DMS 273 treated with DMSO at 0.1 percent for 48 hours (cell line): ENCODE data around the gene CDH16.
"Not testable (repeated sequence)": the region's sequence is repeated elsewhere in the genome, so short reads cannot be mapped to it uniquely, and the experiment has no call there.

Experiments
- DNase-seq: peaks from one replicate; lab custom pipeline; 2025; lab: John Stamatoyannopoulos, UW

CDH16 gene

DNA sequence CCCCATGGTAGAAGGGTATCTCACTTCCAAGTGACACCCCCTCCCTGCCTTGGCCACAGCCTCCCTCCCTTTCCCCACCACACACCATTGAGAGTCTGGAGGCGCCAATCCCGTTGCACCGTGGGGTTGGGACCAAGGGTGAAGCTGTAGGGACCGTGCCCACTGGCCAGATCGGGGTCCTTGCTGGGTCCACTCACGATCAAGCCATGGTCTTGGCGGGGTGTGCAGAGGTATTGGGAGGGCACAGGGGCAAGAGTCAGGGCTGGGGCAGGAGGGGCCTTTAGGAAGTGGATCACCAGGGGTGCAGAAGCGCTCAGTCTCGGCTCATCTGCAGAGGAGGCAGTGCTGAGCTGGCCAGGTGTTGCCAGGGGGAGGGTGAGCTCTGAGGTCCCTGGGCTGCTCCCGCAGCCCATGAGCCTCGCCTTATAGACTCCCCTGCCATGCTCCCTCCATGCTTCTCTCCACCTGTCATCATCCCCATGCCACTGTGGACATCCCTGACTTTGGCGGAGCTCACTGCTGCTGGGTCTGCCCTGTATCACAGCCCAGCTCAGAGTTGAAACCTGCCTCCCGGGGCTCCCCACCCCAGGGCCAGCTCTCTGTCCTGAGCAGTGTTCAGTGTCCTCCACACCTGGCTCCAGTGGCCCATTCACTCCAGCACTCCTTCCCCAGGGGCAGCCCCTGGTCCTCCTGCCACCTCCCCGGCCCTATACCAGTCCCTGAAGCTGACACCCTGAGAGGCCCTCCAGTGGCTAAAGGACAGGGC, 8.3 kb downstream of the CDH16 start:
- DNase-seq, result no peak

DNA sequence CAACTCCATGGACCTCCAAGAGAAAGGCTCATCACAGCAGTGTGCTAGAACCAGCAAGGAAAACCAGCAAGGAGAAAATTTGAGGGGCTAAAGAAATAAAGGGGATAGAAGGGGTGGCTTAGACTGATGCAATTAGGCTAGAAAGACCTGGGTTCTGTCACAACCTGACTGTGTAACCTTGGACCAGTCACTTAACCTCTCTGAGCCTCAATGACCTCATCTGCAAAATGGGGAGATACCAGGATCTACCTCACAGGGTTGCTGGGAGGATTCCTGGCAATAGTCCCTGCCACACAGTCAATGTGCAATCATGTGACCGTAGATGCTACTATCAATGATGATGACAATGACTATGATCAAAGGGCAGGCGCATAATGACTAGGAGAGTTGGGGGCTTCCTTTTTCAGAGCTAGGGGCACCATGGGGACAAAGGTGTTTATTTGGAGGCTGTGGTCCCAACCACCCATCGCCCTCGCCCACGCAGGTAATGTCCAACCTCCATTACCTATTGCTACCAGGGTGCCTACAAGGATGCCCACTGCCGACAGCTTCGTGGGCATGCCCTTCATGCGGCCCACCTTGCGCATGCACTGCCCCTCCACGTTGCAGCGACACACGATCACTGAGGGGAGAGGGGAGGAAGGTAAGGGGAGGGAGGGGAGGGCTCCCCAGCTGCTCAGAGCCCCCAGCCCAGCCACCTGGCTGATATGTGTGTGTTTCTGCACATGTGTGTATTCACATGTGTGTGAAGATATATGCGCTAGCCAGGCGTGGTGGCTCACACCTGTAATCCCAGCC, 9.7 kb downstream of the CDH16 start:
- no peak for DNase-seq

DNA sequence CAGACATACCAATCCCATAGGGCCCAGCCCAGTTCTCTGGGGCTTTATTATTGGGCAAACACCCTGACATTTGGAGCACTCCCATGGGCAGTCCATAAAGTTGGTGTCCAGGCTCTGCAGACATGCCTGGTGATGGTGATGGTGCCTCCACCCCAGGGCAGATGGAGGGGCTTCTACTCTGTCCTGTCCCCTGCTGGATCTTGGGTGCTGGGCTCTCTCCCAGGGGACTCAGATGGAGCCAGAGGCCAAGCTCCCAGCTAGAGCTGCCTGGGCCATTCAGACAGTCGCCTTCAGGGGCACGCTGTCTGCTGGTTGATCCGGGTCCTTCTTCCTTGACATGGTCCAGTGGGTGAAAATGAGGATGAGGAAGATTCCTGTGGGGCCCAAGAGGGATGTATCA, 10.6 kb downstream of the CDH16 start:
- DNase-seq, result no peak

DNA sequence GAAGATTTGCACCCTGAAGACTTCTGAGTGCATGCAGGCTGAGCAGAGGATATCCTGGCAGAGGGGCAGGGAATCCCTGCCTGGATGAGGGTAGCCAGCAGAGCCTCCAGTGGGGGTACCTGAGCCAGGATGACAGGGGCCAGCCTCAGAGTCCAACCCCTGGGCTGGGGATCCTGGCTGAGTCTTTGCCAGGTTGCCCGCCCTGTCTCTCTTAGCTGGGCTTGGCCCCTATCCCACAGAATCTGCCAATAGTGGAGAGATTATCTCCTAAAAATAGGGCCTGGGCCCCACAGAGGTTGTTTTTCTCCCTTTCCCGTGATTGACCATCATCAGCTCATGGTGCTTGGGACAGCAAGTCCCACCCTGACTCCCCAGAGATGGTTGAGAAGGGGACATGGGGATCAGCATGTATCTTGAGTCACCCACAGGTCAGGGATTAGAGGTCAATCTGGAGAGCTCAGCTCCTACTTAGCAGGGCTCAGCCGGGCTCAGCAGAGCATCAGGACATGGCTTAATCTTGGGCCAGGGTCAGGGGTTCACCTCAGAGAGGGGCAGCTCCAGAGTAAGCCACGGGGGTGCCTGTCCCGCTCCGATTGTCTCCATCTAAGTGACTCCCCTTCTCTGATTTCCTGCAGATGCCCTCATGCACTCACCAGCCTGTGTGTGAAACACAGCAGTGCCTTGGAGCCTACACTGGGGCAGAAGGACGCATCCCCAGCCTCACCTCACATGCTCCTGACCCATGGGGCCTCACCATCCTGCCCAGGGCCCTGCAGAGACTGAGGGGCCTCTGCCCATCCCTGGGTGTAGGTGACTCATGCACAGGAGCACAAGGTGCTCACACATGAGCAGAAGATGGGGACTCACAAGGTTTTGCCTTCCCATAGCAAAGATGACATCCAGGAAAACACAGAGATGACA, 11.5 kb downstream of the CDH16 start:
- DNase-seq, result no peak

DNA sequence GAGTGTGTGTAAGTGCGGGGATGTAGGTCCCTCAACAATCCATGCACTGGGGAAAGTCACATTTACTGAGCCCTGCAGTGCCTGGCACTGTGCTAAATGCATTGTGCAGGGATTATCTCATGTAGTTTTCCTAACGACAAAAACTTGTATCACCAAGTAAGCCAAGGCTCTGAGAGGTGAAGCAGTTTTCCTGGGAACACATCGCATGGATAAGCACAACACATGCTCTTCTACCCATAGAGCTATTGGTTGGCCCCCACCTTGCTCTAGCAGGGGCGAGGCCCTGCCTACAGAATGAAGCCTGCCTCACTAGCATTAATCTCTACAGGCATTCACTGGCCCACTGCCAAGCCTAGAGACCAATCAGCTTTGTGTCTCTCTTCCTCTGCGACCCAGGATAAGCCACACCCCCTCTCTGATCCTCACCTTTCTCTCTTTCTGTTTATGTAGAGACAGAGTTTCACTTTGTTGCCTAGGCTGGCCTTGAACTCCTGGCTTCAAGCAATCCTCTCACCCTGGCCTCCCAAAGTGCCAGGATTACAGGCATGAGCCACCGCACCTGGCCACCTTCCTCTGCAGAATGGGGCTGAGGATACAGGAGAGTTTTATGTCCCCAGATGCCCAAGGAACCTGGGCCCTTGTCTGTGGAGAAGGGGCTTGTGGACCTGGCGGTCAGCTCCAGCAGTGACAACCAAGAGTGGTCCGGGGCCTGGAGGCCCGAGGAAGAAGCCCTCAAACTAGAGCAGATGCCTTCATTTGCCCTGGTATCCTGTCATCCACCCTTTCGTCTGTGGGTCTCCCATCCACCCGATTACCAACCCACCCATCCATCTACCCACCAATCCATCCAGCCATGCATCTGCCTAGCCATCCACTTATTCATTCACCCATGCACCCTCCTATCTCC, 12.8 kb downstream of the CDH16 start:
- no peak for DNase-seq

DNA sequence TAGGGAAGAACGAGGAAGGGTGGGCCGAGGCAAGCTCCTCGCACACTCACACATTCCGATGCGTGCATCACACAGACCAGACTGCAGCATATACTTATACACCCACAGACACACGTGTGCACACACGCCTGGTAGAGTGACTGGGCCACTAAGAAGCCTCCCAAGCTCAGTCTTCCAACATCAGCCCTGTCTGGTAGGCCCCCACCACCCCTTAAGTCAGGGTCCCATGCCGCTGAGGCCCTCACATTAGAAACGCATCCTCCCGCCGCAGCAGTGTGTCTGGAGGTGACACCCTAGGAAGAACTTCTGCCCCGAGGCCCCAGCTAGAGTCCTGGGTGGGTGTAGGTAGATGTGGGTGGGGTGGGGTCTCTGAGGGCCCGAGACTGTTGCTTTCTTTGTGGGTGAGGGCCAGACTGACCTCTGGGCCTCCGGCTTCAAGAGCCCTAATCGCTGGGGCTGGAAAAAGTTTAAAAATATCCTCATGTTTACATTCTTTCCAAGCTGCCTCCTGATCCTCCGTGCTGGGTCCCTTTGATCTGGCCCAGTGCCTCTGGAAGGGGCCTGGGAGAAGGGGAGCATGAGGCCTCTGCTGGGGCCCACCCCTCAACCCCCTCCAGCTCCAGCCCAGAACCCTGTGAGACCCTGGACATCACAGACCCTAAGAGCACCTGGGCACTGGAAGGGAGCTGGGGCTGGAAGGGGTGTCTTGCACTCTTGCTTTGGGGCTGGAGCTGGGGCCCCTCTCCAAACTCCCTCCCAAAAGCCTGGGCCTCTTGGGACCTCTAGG, 13.6 kb downstream of the CDH16 start:
- no peak for DNase-seq

DNA sequence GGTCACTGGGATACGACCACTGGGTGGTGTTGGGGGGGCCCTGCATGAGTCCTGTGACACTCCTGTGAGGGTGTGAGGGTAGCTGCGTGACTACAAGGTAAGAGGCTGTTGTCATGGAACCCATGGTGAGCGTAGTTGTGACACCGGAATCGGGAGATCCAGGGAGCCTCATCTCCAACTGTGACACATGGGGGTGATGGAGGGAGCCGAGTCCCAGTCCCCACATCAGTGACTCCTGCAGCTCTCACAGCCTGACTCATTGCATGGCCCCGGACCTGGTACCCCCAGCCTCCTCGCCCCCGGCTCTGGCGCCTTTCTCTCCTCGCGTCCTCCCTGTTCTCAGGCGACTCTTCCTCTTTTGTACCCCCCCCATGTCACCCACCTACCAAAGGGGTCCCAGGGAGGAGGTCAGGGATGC, 14.2 kb downstream of the CDH16 start:
- no peak for DNase-seq

DNA sequence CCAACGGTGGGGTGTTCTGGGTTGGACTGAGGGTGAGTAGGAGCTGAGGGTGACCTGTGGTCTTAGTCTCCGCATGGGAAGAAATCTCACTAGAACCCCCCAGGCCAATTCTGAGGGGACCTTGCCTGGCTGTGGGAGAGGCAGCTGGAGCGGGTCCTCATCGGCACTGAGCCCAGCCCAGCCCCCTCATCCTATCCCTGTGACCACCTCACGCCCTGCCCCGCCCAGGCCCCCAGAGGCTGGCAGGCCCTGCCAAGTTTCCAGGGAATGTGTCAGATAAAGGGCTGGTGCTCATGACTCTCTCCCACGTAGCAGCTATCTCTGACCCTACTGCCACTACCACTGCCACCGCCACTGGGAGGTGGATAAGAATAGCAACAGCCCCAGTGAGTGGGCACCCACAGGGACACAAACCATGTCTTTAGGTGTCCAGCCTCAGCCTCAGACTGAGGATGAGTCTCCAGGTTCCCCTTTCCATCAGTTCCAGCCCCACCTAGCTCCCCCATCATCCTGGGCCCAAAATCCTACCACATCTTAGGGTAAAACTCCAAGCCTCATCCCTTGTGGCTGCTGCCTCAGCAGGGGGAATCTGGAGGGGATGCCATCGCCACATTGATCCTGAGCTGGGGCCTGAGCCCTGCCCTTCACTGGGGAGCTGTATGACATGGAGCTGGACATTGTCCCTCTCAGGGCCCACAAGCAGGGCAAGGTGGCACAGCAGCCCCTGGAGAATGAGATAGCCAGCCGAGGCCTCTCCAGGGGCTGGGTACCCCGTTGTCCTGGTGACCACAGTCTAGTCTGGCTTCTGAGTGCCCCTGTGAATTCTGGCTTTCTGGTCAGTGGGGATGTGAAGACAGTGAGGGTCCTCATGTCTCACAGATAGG, 14.9 kb downstream of the CDH16 start:
- no peak for DNase-seq

DNA sequence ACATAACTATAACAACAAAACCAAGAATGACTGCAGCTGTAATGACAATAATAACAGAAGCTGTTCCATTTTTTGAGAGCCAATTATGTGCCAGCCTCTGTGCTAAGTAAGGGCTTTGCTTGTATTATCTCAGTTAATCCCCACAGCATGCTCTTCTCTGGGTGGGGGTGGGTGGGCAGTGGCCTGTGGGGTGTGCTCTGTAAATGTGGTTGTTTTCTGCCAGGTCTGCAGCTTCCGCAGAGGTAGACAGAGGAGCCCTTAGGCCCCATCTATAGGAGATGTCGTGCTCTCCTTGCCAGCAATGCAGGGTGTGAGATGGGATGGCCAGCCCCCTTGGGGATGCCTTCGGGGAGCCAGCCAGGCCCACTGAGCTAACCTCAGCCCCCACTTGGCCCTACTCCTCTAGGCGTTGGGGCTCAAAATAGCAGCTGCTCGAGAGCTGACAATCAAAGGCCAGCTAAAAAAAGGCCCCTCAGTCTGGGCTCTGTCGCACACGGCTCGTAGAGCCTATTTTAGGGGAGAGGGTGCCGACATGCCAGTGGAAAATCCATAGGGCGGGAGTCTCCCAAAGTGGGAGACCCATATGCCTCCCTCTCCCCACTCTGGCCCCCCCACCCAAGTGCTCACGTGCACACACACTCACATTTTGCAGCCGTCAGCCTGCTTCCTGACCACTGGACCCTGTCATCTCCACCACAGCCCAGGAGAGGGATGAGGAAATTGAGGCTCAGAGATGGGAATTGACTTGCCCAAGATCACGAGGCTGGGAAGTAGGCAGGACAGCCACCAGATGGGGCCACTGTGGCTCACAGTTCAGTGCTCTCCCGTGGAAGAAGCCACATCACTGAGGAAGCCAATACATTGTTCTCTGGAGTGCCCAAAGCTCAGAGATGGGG, 15.8 kb downstream of the CDH16 start:
- no peak for DNase-seq

DNA sequence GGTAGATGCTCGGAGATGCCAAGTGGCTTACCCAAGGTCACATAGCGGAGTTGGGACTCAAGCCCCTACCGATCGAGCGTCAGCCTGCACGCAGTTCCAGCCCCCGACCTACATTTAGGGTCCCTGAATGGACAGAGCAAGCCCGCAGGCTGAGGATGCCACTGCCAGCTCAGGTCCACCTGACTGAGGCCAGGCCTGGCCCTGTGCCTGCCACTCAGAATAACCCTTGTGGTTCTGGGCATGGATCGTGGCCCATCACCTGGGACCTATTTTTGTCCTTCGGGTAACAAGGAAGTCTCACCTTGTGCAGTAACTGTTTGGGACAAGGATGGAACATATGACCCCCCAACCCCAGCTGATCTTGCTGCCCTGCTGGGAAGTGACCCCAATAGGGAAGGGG, 17.1 kb downstream of the CDH16 start:
- no peak for DNase-seq

DNA sequence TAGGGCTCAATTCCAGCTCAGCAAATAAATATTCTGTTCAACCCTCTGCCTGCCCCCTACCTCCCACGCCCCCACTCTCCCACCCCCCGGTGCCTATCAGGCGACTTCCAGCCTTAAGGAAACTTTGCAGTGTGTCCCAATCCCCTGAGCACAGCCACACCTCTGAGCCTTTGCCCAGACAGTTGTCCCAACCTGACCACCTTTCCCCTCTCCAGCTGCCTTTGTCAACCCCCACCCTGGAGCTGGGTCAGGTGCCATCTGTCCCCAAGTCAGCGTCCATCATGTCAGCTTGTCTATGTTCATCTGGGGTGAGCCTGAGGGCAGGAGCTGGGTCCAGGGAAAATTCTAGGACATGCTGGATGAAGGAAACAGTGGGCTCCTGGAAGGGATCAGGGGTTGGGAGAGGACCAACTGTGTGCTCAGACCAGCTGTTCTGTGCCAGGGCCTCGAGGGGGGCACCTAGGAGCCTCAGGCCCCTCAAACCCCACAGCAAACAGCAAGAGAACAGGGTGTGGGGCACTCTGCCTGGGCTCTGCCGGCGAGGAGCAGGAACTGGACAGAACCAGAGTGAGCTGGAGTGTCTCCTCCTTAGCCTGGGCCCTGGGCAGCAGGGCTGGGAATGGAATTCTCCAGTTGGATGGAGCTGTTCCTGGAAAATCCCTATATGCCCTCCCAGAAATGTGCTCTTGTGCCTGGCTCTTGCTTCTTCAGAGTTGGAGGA, 17.8 kb downstream of the CDH16 start:
- no peak for DNase-seq

DNA sequence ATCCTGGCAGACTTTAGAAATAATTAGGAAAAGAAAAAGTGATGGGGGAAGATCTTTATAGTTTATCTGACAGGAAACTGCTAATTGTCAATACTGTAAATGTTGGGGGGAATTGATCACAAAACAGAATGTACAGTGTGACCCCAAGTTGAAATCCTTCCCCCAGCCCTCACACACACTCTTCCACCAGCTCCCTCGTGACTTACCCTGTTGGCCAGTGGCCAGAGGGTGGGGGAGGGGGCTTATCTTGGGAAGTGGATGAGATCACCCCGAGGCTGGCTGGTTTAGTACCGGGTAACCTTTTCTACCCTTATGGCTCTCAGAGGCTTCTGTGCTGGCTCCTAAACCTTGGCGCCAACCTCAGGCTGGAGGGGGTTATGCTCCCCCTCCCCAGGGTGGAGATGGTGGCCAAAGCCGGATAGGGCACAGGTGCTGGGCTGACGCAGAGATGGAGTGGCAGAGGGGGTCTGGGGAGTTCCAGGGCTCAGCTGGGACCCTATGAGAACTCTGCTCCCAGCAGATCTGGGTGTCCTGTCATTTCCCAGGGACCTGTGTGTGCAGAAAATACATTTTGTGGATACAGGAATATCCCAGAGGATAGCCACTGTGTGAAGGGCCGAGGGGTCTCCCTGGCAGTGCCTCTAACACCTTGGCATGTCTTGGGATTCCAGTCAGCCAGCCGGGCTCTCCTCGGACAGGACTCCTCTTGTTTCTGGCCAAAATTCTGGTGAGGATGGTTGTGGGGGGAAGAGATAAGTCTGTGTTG, 18.6 kb downstream of the CDH16 start:
- no peak for DNase-seq

DNA sequence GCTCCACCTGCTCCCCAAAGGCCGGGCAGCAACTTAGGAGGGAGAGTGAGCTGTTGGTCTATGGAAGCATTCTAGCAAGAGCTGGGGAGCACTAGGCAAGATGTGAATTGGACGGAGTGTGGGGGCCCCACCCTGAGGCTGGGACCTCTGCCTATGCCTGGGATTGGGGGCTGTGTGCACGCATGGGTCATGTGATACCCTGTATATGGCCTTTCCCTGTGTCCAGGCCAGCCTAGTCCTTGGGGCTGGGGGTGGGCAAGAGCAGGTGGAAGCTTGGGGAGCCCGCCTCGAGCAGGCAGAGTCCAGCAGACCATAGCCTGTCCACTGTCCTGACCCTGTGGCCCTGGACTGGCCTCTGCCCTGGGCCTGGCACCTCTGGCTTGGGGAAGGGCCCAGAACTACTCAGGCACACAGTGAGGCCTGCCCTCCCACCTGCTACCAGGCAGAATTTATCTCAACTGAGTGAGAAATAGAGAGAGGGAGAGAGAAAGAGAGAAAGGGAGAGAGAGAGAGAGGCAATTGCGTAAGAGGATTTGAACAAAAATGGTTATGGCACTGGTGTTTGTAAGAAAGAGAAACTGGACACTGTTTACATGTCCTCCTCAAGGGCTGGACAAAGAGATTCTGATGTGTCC, 19.3 kb downstream of the CDH16 start:
- no peak for DNase-seq

DNA sequence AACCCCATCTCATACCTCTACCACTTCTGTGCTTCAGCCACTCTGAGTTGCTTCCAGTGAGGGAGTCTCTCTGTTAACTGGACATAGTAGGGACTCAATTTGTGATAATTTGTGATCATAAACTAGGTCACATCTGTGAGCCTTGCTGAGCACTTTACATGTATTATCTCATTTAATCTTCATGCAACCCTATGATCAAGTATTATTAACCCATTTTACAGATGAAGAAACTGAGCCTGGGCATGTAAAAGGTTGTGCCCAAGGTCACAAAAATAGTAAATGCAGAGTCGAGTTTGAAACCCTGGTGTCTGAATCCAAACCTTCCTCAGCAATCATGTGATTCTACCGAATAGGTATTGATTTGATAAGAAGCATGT, 19.8 kb downstream of the CDH16 start:
- no peak for DNase-seq

DNA sequence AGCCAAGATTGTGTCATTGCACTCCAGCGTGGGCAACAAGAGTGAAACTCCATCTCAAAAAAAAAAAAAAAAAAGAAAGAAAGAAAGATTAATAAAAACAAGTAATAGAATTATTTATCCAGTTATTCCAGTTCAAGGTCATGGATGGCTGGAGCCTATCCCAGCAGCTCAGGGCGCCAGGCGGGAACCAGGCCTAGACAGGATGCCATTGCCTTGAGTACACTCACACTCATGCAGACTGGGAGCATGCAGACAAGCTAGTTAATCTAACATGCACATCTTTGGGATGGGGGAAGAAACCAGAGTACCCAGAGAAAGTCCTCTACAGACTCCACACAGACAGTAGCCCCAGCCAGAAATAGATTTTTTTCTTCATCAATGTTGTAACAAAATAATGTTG, 20.5 kb downstream of the CDH16 start:
- no peak for DNase-seq

DNA sequence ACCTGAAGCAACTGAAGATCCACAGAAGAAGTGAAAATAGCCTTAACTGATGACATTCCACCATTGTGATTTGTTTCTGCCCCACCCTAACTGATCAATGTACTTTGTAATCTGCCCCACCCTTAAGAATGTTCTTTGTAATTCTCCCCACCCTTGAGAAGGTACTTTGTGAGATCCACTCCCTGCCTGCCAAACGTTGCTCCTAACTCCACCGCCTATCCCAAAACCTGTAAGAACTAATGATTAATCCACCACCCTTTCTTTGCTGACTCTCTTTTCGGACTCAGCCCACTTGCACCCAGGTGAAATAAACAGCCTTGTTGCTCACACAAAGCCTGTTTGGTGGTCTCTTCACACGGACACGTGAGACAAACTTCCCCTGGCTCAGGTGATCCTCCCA, 22.0 kb downstream of the CDH16 start:
- DNase-seq, result not testable (repeated sequence)

DNA sequence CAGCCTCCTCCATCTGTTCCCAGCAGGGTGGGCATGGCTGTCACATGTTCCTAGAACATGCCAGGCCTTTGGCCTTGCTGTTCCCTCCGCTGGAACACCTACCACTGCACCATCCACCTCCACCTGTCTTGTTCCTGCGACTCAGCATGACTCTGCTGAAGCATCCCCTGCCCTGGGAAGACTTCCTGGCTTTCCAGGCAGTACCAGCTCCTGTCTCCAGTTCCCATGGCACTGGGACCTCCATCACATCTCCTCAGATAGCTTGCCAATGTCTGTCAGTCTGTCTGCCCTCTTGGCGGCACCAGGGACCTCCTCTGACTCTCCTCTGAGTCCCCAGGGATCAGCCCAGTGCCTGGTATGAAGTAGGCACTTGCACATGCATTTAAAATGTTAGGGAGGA, 22.7 kb downstream of the CDH16 start:
- DNase-seq, result no peak
